DOHH2 (cell line): ENCODE data around the gene CD72.

Source experiments
- H3F3A ChIP-seq: fragments of 200-600 bp; sonication (generic), shearing (Covaris generic); 2 replicates; pipeline ENCODE4 v1.6.0; 2016; ENCODE audit warnings: antibody characterized with exemption, mild to moderate bottlenecking; ENCODE audit not compliant: control insufficient read depth, insufficient read depth
- H3K27ac ChIP-seq: fragments of 200-600 bp; sonication (generic); 2 replicates; pipeline ENCODE4 v1.5.1; 2014; ENCODE audit warnings: low read depth, mild to moderate bottlenecking, low read length, moderate library complexity
- H3K27me3 ChIP-seq: fragments of 200-600 bp; sonication (generic); 2 replicates; pipeline ENCODE4 v1.6.1; 2014; ENCODE audit warnings: mild to moderate bottlenecking, low read length, mixed read lengths; ENCODE audit not compliant: control insufficient read depth
- H3K36me3 ChIP-seq: fragments of 200-600 bp; sonication (generic); 2 replicates; pipeline ENCODE4 v1.6.1; 2014; ENCODE audit warnings: mild to moderate bottlenecking, low read length, moderate library complexity, mixed read lengths; ENCODE audit not compliant: control insufficient read depth
- H3K4me1 ChIP-seq: fragments of 200-600 bp; sonication (generic); 2 replicates; pipeline ENCODE4 v1.6.1; 2014; ENCODE audit warnings: mild to moderate bottlenecking, low read length, mixed read lengths; ENCODE audit not compliant: control insufficient read depth
- H3K4me2 ChIP-seq: fragments of 200-600 bp; sonication (generic); 2 replicates; pipeline ENCODE4 v1.6.0; 2014; ENCODE audit warnings: mild to moderate bottlenecking, low read length, moderate library complexity
- H3K4me3 ChIP-seq: fragments of 200-600 bp; sonication (generic); 2 replicates; pipeline ENCODE4 v1.5.1; 2014; ENCODE audit warnings: mild to moderate bottlenecking, low read length, mixed read lengths
- H3K79me2 ChIP-seq: fragments of 200-600 bp; sonication (generic); 2 replicates; pipeline ENCODE4 v1.6.1; 2014; ENCODE audit warnings: mild to moderate bottlenecking, low read length, mixed read lengths; ENCODE audit not compliant: control insufficient read depth
- H3K9me2 ChIP-seq: fragments of 200-600 bp; sonication (generic); replicated peaks from 2 replicates; pipeline ENCODE4 v1.6.1; 2014; ENCODE audit warnings: mild to moderate bottlenecking, low read length, mixed read lengths; ENCODE audit not compliant: control insufficient read depth
- H3K9me3 ChIP-seq: fragments of 200-600 bp; sonication (generic); 2 replicates; pipeline ENCODE4 v1.6.1; 2014; ENCODE audit warnings: antibody characterized with exemption, low read length, mixed read lengths; ENCODE audit not compliant: control insufficient read depth, insufficient read depth
- H4K20me1 ChIP-seq: fragments of 200-600 bp; sonication (generic); 2 replicates; pipeline ENCODE4 v1.6.0; 2014; ENCODE audit warnings: low read depth, mild to moderate bottlenecking, antibody characterized with exemption, low read length, moderate library complexity; ENCODE audit not compliant: control insufficient read depth, insufficient read depth
- CTCF ChIP-seq: fragments of 200-600 bp; sonication (generic); IDR thresholded peaks from one replicate; pipeline ENCODE4 v1.5.1; 2014; ENCODE audit warnings: antibody characterized with exemption, mild to moderate bottlenecking, low read depth, low read length; ENCODE audit not compliant: poor library complexity, severe bottlenecking
- EZH2phosphoT487 ChIP-seq: fragments of 200-600 bp; sonication (generic); IDR thresholded peaks from 2 replicates; pipeline ENCODE4 v1.6.1; 2017; ENCODE audit warnings: borderline replicate concordance, mild to moderate bottlenecking, antibody characterized with exemption, low read length, moderate library complexity, mixed read lengths

Gene CD72

DNA sequence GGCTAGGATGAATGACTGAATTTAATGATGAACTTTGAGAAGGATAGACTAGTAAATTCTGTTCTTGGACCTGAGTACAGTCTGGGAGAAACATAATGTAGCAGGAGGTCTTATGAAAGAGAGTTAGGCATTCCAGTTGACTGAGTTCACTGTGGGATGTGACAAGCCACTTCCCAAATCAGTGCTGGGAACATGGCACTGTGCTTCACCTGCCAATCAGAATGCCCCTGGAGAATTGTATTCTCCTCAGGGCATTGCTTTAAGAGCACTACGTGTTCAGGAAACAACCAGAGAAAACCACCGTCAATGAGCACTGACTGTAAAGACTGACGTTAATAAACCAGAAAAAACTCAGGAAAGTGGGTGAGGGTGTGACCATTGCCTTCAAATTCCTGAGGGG is 41.1 kb upstream of the CD72 start:
- peak overlapping the region; percentile 71 for H3K27ac ChIP-seq
- H3K4me2 ChIP-seq = peak overlapping the region; percentile 78
- no peaks in the 10 kb centered on the region for H4K20me1 ChIP-seq
- peaks cover 66% of the 10 kb centered on the region for H3K4me1 ChIP-seq
- no peaks in the 10 kb centered on the region for H3K27me3 ChIP-seq
- peak overlapping the region; percentile 82 for H3K4me3 ChIP-seq
- H3K9me2 ChIP-seq = no peaks in the 10 kb centered on the region
- H3F3A ChIP-seq = peaks cover 14% of the 10 kb centered on the region
- no peak for TF ChIP-seq CTCF
- TF ChIP-seq EZH2phosphoT487 = no peak
- peaks cover 53% of the 10 kb centered on the region for H3K36me3 ChIP-seq
- peaks cover 40% of the 10 kb centered on the region for H3K79me2 ChIP-seq
- no peaks in the 10 kb centered on the region for H3K9me3 ChIP-seq

- H4K20me1 ChIP-seq = no peaks in the 10 kb centered on the region
- H3K27me3 ChIP-seq = no peaks in the 10 kb centered on the region
- no peaks in the 10 kb centered on the region for H3K9me2 ChIP-seq
- H3K9me3 ChIP-seq = no peaks in the 10 kb centered on the region
- peaks cover 49% of the 10 kb centered on the region for H3K36me3 ChIP-seq
- H3K27ac ChIP-seq = peak overlapping the region; percentile 71
- TF ChIP-seq EZH2phosphoT487 = no peak
- no peak for TF ChIP-seq CTCF
- peak overlapping the region; percentile 78 for H3K4me2 ChIP-seq
- H3K4me1 ChIP-seq = peaks cover 62% of the 10 kb centered on the region
- H3K4me3 ChIP-seq = peak overlapping the region; percentile 82
- H3F3A ChIP-seq = peaks cover 14% of the 10 kb centered on the region
- H3K79me2 ChIP-seq = peaks cover 35% of the 10 kb centered on the region
Measured at GRCh38 chr9:35658968-35659220, 40.7 kb upstream of the CD72 start.

DNA sequence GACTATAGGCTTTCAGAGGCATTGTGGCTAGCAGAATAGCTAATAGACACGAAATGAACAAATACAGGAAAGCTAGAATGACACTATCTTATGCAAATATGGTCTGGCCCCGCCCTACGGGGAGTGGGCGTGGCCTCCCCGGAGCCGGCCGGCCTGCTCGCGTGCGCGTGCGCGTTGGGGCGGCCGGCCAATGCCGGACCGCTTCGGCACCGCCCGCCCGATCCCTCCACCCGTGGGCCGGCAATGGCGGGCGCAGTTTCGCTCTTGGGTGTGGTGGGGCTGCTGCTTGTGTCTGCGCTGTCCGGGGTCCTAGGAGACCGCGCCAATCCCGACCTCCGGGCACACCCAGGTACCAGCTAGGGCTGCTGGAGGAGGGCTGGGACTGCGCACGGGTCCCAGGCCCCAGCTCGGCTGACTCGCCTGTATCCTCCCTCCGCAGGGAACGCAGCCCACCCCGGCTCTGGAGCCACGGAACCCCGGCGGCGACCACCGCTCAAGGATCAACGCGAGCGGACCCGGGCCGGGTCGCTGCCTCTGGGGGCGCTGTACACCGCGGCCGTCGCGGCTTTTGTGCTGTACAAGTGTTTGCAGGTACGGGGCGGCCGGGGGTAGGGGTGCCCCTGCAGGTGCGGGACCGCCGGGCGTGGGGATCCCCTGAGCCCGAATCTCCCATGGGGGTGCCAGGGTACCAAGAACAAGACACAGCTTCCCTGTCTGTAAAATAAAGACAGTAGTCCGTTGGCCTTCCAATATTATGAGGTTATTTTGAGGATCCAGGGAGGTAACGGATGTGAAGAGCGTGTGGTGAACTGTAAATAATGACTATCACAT is 40.1 kb upstream of the CD72 start, which contains the start of gene CCDC107:
Gene CCDC107, plus strand, starts transcription at position 156 of the 831 bp plus-strand sequence. Its CDS starts 88 bp downstream, at position 244.
- Histone ChIP-seq H4K20me1 (no peaks in the 10 kb centered on the region), H3K36me3 (peaks cover 43% of the 10 kb centered on the region), H3K9me3 (no peaks in the 10 kb centered on the region), H3K4me2 (peak within 1 kb of the TSS; percentile 78), H3K27ac (peak within 1 kb of the TSS; percentile 71), H3K27me3 (no peaks in the 10 kb centered on the region), H3F3A (peaks cover 14% of the 10 kb centered on the region), H3K4me1 (peaks cover 56% of the 10 kb centered on the region), H3K79me2 (peaks cover 30% of the 10 kb centered on the region), H3K9me2 (no peaks in the 10 kb centered on the region), H3K4me3 (peak within 1 kb of the TSS; percentile 82)
- TF ChIP-seq CTCF (peak; percentile 80), EZH2phosphoT487 (no peak)
